Bladder microvascular endothelial cell (primary cell): Measurements from ENCODE around the gene ZSCAN29. TPM values are rescaled to one million over a fixed set of nuclear protein-coding genes. Genes with fewer than 3 reads are reported as not detected.

Experiments used
- total RNA-seq: library from RNA; depleted of rRNA; stranded (reverse); fragments of >200 nt; gene quantifications from 2 replicates; pipeline ENCODE4 v1.2.3, GENCODE V29; 2014

The ZSCAN29 gene
- 12.5 and 15.7 TPM in 2 replicates for total RNA-seq

GRCh38 chr15:43370975-43371974 is at the start of gene ZSCAN29, which contains the start of gene TUBGCP4:
ZSCAN29 (minus strand) TSS chr15:43371043; CDS start chr15:43369913, 1,130 bp downstream.
TUBGCP4 (plus strand) TSS chr15:43371101; CDS start chr15:43371355, 254 bp downstream.

GRCh38 chr15:43329960-43330779 is 40.7 kb downstream of the ZSCAN29 start, which contains the start of gene LCMT2:
LCMT2 (minus strand) TSS chr15:43330573; CDS start chr15:43330489, 84 bp downstream.

Other genes starting within 250 kb of the ZSCAN29 start
- 12.5 and 20.2 TPM in 2 replicates for gene TMEM62, start 237.5 kb downstream of the ZSCAN29 start, total RNA-seq
- gene CCNDBP1, start 185.6 kb downstream of the ZSCAN29 start, total RNA-seq: 69.1 and 102 TPM in 2 replicates
- not detected in 2 replicates for gene EPB42, start 150.0 kb downstream of the ZSCAN29 start, total RNA-seq
- not detected in 2 replicates for gene TGM5, start 104.1 kb downstream of the ZSCAN29 start, total RNA-seq
- not detected in 2 replicates for gene TGM7, start 68.8 kb downstream of the ZSCAN29 start, total RNA-seq
- gene LCMT2, start 40.5 kb downstream of the ZSCAN29 start, total RNA-seq: 3.6 and 9.5 TPM in 2 replicates
- 7.0 and 12.5 TPM in 2 replicates for gene TUBGCP4, start 58 bp upstream of the ZSCAN29 start, total RNA-seq
- 26.4 and 86.3 TPM in 2 replicates for gene TP53BP1, start 122.1 kb upstream of the ZSCAN29 start, total RNA-seq
- gene MAP1A, start 146.6 kb upstream of the ZSCAN29 start, total RNA-seq: 0.31 and 0.32 TPM in 2 replicates
- gene PPIP5K1, start 219.2 kb upstream of the ZSCAN29 start, total RNA-seq: 14.1 and 42.9 TPM in 2 replicates
- gene CKMT1B, start 223.0 kb upstream of the ZSCAN29 start, total RNA-seq: not detected in 2 replicates
- gene STRC, start 247.8 kb upstream of the ZSCAN29 start, total RNA-seq: 0.06 TPM in 1 of 2 replicates, not detected in the other